A673 (cell line): ENCODE results near the gene CHAF1A. TPM values are rescaled to one million over a fixed set of nuclear protein-coding genes. Genes with fewer than 3 reads are reported as not detected.

Experiments
- BruUV-seq: library from RNA; stranded (reverse); fragments of 400-500 nt; replicated peaks from 2 replicates; lab custom pipeline; 2021; lab: Mats Ljungman, UMichigan
- CTCF ChIA-PET: fragments of 300-600 bp; sonication (Branson Sonifier 250); formaldehyde crosslinking; loops from one replicate; lab custom pipeline; 2022; ENCODE audit warnings: antibody characterized with exemption; lab: Charles Lee
- POLR2A ChIA-PET: fragments of 300-600 bp; sonication (Branson Sonifier 250); formaldehyde crosslinking; loops from one replicate; lab custom pipeline; 2022; ENCODE audit warnings: antibody characterized with exemption; ENCODE audit not compliant: low non-redundant PET; lab: Charles Lee
- DNase-seq: peaks from one replicate; pipeline ENCODE4 v3.0.0-alpha.2; 2015; ENCODE audit warnings: low spot score
- H3K27ac ChIP-seq: fragments of 200-600 bp; sonication (generic); 2 replicates; pipeline ENCODE4 v1.5.1; 2016; ENCODE audit warnings: mixed run types, low read depth, mild to moderate bottlenecking, mixed read lengths, antibody characterized with exemption, low read length; ENCODE audit not compliant: poor library complexity, severe bottlenecking
- H3K27me3 ChIP-seq: fragments of 200-600 bp; sonication (generic); replicated peaks from 2 replicates; pipeline ENCODE4 v1.6.1; 2017; ENCODE audit warnings: mixed run types, low read depth, mild to moderate bottlenecking, mixed read lengths, antibody characterized with exemption, low read length; ENCODE audit not compliant: insufficient read depth, poor library complexity
- H3K36me3 ChIP-seq: fragments of 200-600 bp; sonication (generic); 2 replicates; pipeline ENCODE4 v1.6.1; 2016; ENCODE audit warnings: mixed run types, mild to moderate bottlenecking, mixed read lengths, antibody characterized with exemption, low read length; ENCODE audit not compliant: insufficient read depth, poor library complexity, severe bottlenecking
- H3K4me1 ChIP-seq: fragments of 200-600 bp; sonication (generic); 2 replicates; pipeline ENCODE4 v1.6.1; 2017; ENCODE audit warnings: mixed run types, mild to moderate bottlenecking, mixed read lengths, antibody characterized with exemption, low read length; ENCODE audit not compliant: insufficient read depth, poor library complexity, severe bottlenecking
- H3K4me3 ChIP-seq: fragments of 200-600 bp; sonication (generic); 2 replicates; pipeline ENCODE4 v1.5.1; 2016; ENCODE audit warnings: low read depth, mixed run types, mild to moderate bottlenecking, mixed read lengths, low read length; ENCODE audit not compliant: poor library complexity, severe bottlenecking
- H3K9me3 ChIP-seq: fragments of 200-600 bp; sonication (generic); 2 replicates; pipeline ENCODE4 v1.6.1; 2016; ENCODE audit warnings: mixed run types, low read depth, mild to moderate bottlenecking, mixed read lengths, antibody characterized with exemption, low read length; ENCODE audit not compliant: poor library complexity, severe bottlenecking
- CTCF ChIP-seq: fragments of 300-800, 200-600 bp; sonication (generic); conservative IDR thresholded peaks from 2 replicates; pipeline ENCODE4 v1.5.1; 2017; ENCODE audit warnings: low read depth, mild to moderate bottlenecking, antibody characterized with exemption, low read length, moderate library complexity, mixed read lengths
- EZH2 ChIP-seq: fragments of 200-600 bp; sonication (generic); IDR thresholded peaks from 2 replicates; pipeline ENCODE4 v1.6.1; 2017; ENCODE audit warnings: borderline replicate concordance, low read depth, mild to moderate bottlenecking, mixed read lengths, antibody characterized with exemption, low read length; ENCODE audit not compliant: poor library complexity, severe bottlenecking
- intact Hi-C: fragments of 100-400 bp; cut with micrococcal nuclease; formaldehyde crosslinking; loops from one replicate; pipeline ENCODE4 v1.10.0; 2022; ENCODE audit not compliant: unreplicated experiment
- total RNA-seq: library from RNA; stranded (reverse); gene quantifications from 2 replicates; pipeline ENCODE4 v1.2.3, GENCODE V29; 2021

CHAF1A gene
- total RNA-seq, 1 experiment from 2014 or later = 115 TPM

- POLR2A ChIA-PET = no interaction called here
- H3K36me3 ChIP-seq = peaks cover 14% of the 10 kb centered on the region
Observed at GRCh38 chr19:4487572-4487971, 85.1 kb downstream of the CHAF1A start.

GRCh38 chr19:4488496-4488895 lies 86.1 kb downstream of the CHAF1A start:
- no peak for DNase-seq
- no peak for TF ChIP-seq EZH2
- no peak for TF ChIP-seq CTCF
- ChIA-PET POLR2A (no interaction called here), CTCF (no interaction called here)
- no peaks in the 10 kb centered on the region for H3K4me1 ChIP-seq
- no peaks in the 10 kb centered on the region for H3K27me3 ChIP-seq
- no peaks in the 10 kb centered on the region for H3K9me3 ChIP-seq
- H3K36me3 ChIP-seq = peaks cover 18% of the 10 kb centered on the region
- intact Hi-C loops = no loop called here
- no peak overlapping the region for H3K27ac ChIP-seq
- no peak overlapping the region for H3K4me3 ChIP-seq
- no TSS peak for BruUV-seq

More at GRCh38 chr19:4487572-4487971, 85.1 kb downstream of the CHAF1A start:
- Histone ChIP-seq H3K9me3 (no peaks in the 10 kb centered on the region), H3K27me3 (no peaks in the 10 kb centered on the region), H3K27ac (no peak overlapping the region), H3K4me1 (no peaks in the 10 kb centered on the region), H3K4me3 (no peak overlapping the region)
- TF ChIP-seq EZH2 = no peak
- TF ChIP-seq CTCF = no peak
- no TSS peak for BruUV-seq
- no peak for DNase-seq
- intact Hi-C loops = no loop called here
- CTCF ChIA-PET = no interaction called here

- POLR2A ChIA-PET = no interaction called here
Observed at GRCh38 chr19:4491446-4491845, 89.0 kb downstream of the CHAF1A start.

More at GRCh38 chr19:4491446-4491845, 89.0 kb downstream of the CHAF1A start:
- no peak for DNase-seq
- Histone ChIP-seq H3K4me3 (no peak overlapping the region), H3K9me3 (no peaks in the 10 kb centered on the region), H3K27ac (no peak overlapping the region), H3K36me3 (peaks cover 33% of the 10 kb centered on the region), H3K4me1 (no peaks in the 10 kb centered on the region), H3K27me3 (no peaks in the 10 kb centered on the region)
- no TSS peak for BruUV-seq
- CTCF ChIA-PET = no interaction called here
- TF ChIP-seq EZH2 (no peak), CTCF (no peak)
- intact Hi-C loops = no loop called here
